Measurements from ENCODE around the gene ROCK2. TPM values are rescaled to one million over a fixed set of nuclear protein-coding genes. Genes with fewer than 3 reads are reported as not detected.

The ROCK2 gene
- total and polyA plus RNA-seq, 2 of the 13 experiments (the other 11 are each of a cell fraction or from before 2014, with no cell fraction given), result 38.1 to 119 TPM

GRCh38 chr2:11391942-11392266 lies 47.5 kb upstream of the ROCK2 start (continued):
- 0 out of 2 replicates have a peak, but pooled peaks have one; percentile 46 for TF ChIP-seq MLXIP (CRISPR knock-in tag; IDR thresholded peaks at IDR 0.05; ENCODE audit: borderline replicate concordance)
- TF ChIP-seq ZSCAN12 (CRISPR knock-in tag; IDR thresholded peaks at IDR 0.05), result 0 out of 2 replicates have a peak, but pooled peaks have one; percentile 51

GRCh38 chr2:11390399-11390658 lies 45.9 kb upstream of the ROCK2 start:
- POLR2A ChIA-PET, result interaction anchor here (1.1 to 7.5 kb wide), 9 partner anchors 10 to 46 kb away, joined by 3 to 99 read pairs (median 6); partner anchors contain the start of gene ROCK2
- H2AFZ ChIP-seq (ENCODE audit: low read length), result no peak overlapping the region
- peak overlapping the region; percentile 81 for H3K4me2 ChIP-seq (ENCODE audit: low read depth, low read length)
- H3K9me3 ChIP-seq (ENCODE audit: low read length), result no peaks in the 10 kb centered on the region
- ATAC-seq, result no peak
- CTCF ChIA-PET (ENCODE audit: low intra/inter-chr PET ratio, low total read pairs), result no interaction called here
- H4K20me1 ChIP-seq (ENCODE audit: insufficient read depth, low read length), result no peaks in the 10 kb centered on the region
- H3K4me3 ChIP-seq (replicated peaks in 1 of 3; ENCODE audit: insufficient read depth in 1 of 3, low read depth in 2 of 3, low read length in 3 of 3), result no peak overlapping the region
- no peaks in the 10 kb centered on the region for H3K79me2 ChIP-seq (ENCODE audit: insufficient read depth, low read length)
- 38% methylated on average over 5 of the region's 5 CpGs for WGBS (ENCODE audit: low lambda C conversion rate)
- H3K4me1 ChIP-seq (ENCODE audit: insufficient read depth, low read length), result peaks cover 79% of the 10 kb centered on the region
- FAIRE-seq, result no peak
- H3K27me3 ChIP-seq (ENCODE audit: control insufficient read depth in 1 of 2, insufficient read depth in 2 of 2, low read length in 2 of 2), result no peaks in the 10 kb centered on the region
- BruUV-seq (replicated peaks), result no TSS peak
- intact Hi-C loops (cut with micrococcal nuclease; ENCODE audit: unreplicated experiment) (loop anchor here (2.0 kb wide), 1 partner anchor 14 kb away; no protein-coding TSS in a partner anchor), in situ Hi-C loops (cut with HindIII; ENCODE audit: extremely low pct_ligation_motif_present, low pct_unique_long_range_greater_than_20kb) (no loop called here)
- no peak overlapping the region for H3K27ac ChIP-seq (ENCODE audit: extremely low read length, insufficient read depth, low read length)
- peak overlapping the region; percentile 4; the same call in 1 of the 2 replicates for H3K9ac ChIP-seq (ENCODE audit: insufficient read depth, low read depth, low read length)
- DNase-seq (ENCODE audit: low spot score), result no peak
- H3K36me3 ChIP-seq (replicated peaks in 1 of 2; ENCODE audit: control insufficient read depth in 1 of 2, insufficient read depth in 2 of 2, low read length in 2 of 2), result no peaks in the 10 kb centered on the region
- TF ChIP-seq CEBPB (IDR thresholded peaks at IDR 0.05; ENCODE audit: borderline replicate concordance, low read depth, low read length), result no peak
- no peak for TF ChIP-seq PATZ1 (CRISPR knock-in tag; IDR thresholded peaks at IDR 0.05)
- TF ChIP-seq ZBTB49 (CRISPR knock-in tag; IDR thresholded peaks at IDR 0.05; ENCODE audit: borderline replicate concordance), result no peak
- no peak for TF ChIP-seq PAWR (CRISPR knock-in tag; IDR thresholded peaks at IDR 0.05; ENCODE audit: borderline replicate concordance)
- no peak for TF ChIP-seq ZKSCAN5 (CRISPR knock-in tag; IDR thresholded peaks at IDR 0.05)
- TF ChIP-seq ZNF660 (CRISPR knock-in tag; IDR thresholded peaks at IDR 0.05; ENCODE audit: borderline replicate concordance, low read depth), result no peak
- TF ChIP-seq EP300 (IDR thresholded peaks at IDR 0.05; ENCODE audit: low read depth in 2 of 2, low read length in 2 of 2), result no peak
- no peak for TF ChIP-seq EP300 (CRISPR knock-in tag; IDR thresholded peaks at IDR 0.05; ENCODE audit: borderline replicate concordance)
- no peak for TF ChIP-seq ZNF180 (CRISPR knock-in tag; IDR thresholded peaks at IDR 0.05; ENCODE audit: borderline replicate concordance, low read depth)
- no peak for TF ChIP-seq ZFP36L1 (CRISPR knock-in tag; IDR thresholded peaks at IDR 0.05)
- no peak for TF ChIP-seq ZFP82 (CRISPR knock-in tag; IDR thresholded peaks at IDR 0.05; ENCODE audit: borderline replicate concordance)
- TF ChIP-seq ARHGAP35 (CRISPR knock-in tag; IDR thresholded peaks at IDR 0.05; ENCODE audit: borderline replicate concordance), result no peak
- TF ChIP-seq ISX (CRISPR knock-in tag; conservative IDR thresholded peaks at IDR 0.05), result no peak
- no peak for TF ChIP-seq ZNF75D (CRISPR knock-in tag; IDR thresholded peaks at IDR 0.05; ENCODE audit: borderline replicate concordance)
- TF ChIP-seq ZNF709 (CRISPR knock-in tag; IDR thresholded peaks at IDR 0.05), result no peak

Data from HepG2 (cell line).